ELF-1 (cell line): ENCODE measurements around the gene ASB15.

Source experiments
- DNase-seq: peaks from one replicate; pipeline ENCODE4 v3.0.0-alpha.2; 2016; ENCODE audit warnings: low read depth, low spot score

ASB15 gene

DNA sequence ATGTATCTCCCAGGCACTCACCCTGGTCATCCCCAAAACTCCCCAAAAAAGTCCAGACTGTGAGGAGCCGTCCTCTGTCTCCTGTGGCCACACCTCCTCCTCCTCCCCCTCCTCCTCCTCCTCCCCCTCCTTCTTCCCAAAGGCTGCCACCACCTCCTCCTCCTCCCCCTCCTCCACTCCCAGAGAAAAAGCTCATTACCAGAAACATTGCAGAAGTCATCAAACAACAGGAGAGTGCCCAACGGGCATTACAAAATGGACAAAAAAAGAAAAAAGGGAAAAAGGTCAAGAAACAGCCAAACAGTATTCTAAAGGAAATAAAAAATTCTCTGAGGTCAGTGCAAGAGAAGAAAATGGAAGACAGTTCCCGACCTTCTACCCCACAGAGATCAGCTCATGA lies 61.1 kb downstream of the ASB15 start:
- DNase-seq = no peak

DNA sequence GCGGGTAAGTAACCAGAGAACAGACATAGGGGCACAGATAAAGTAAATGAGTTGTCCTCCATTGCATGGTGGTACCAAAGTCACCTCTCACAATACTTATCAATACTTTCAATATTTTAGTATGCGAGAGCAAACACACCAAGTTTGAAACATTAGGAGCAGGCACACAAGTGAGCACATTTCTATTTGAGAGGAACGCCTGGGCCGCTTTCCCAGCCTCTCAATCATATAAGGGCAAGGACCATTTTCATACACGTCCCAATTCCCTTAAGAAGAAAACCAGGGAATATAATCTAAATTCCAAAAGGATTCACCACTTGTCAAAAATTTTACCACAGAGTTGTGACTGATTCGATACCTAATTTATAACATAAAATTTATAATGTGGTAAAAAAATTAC lies 61.6 kb downstream of the ASB15 start:
- no peak for DNase-seq

DNA sequence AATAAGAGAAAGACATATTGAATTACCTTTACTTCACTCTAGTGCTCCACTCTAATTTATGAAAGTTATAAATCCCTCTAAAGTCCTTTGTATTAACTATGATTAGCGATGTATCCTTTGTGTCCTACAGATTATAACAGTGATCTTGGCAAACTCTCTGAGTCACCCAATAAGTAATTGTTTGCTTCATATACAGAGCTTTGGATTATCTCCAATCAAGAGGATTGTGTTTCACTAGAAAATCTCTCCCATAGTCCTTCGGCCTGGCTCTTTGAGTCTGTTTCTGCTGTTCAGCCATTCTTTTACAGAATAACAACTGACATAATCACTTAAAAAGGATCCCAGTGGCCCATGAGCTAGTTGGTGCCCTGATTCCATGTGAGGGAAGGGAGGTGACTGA lies 63.5 kb downstream of the ASB15 start:
- no peak for DNase-seq

DNA sequence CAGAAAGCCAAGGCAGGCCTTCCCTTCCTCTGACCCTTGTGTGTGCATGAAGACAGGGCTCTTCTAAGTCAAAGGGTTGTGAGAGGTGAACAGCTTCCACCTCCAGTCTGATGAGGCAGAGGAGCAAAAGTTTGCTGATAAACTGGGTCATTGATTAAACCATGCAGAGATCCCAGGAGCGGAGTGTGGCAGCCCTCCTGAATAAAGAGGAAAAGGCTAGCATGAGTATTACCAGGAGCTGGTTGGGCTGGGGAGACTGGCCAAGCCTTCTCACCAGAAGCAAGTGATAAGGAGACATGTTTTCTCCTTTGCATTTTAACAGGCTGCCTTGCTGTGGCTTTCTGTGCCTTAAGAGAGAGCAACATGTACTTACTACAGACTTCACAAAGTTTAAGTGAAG lies 64.3 kb downstream of the ASB15 start:
- DNase-seq = peak; percentile 30

DNA sequence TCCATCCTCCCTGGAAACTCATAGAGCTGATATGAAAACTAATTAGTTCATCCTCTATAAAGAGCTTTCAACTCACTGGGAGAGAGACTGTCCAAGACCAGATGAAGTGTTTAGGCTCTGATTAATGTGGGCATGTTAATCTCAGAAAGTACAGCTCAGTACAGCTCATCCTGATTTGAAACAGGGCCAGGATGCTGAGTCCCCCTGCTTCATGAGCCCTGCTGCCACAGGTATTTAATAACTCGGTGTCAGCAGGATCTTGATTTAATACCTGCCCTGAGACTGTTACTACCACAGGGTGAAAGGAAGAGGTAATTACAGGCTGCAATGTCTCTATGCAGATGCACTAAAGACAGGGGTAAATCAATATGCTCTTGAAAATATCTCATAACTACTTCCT lies 64.9 kb downstream of the ASB15 start:
- no peak for DNase-seq

DNA sequence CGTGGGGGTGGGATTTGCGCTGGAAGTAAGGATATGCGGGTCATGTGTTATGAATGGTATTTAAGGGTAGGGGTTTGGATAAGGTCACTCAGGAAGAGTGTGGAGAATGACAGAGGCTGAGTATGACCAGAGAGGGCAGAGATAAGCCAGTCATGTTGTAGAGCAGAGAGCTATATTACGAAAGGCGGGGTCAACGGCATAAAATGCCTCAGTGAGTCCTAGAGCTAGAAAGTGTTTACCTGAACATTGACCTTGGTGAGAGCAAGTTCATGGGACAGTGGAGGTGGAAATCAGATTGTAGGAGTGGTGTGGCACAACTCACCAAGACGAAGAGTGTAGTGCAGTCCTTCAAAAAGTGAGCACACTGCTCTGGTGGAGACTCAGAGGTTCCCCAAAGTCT lies 67.9 kb downstream of the ASB15 start:
- no peak for DNase-seq

DNA sequence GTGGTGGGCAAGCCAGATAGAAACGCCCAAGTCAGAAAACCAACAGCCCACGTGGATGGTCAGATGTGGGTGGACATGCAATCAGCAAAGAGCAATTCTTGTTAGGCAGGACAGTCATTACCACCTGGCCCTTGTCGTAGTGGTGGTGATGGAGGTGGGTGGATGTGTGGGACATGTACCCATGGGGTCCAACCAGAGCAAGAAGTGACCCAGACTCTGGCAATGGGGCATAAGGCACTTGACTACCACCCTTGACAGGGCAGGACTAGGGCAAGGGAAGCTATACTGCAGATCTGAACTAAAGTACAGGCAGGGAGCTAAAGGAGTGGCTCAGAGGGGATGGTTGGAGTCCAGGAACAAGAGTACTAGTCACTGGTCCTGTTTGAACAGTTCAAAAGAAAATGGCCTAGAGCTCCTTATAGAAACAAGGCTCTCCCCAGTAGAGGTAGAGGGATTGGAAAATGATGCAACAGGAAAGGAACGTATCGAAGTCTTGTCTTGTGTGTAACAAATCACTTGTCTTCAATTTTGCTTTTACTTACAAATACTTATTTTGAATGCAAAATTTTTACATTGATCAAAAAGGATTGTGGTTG lies 71.6 kb downstream of the ASB15 start:
- DNase-seq = no peak

DNA sequence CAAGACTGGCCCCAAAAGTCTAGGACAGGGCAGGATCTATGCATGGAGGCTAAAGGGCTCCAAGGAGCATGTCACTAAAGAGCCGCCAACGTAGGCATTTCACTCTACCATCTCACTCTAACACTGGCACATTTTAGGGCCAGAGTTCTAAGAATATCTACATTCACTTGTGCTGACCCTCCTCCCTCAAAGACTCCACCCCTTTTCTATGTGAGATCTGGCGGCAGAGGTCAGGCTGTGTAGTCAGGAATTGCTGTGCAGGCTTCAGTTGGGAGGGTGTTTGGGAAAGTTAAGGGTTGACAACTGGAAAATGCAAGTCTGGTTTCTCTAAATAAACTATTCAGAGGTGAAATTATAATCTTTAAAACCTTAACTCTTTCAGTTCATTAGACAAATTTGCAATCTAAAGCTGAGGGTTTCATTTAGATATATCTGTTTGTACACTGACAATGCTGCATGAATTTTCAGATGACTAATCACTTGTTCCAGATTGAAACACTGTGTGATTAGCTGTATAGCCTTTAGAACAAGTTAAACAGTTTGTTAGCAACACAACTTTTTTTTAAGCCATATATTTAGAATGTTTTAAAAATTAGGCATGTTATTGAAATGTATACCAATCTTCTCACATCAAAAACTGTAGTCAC lies 72.3 kb downstream of the ASB15 start:
- no peak for DNase-seq

DNA sequence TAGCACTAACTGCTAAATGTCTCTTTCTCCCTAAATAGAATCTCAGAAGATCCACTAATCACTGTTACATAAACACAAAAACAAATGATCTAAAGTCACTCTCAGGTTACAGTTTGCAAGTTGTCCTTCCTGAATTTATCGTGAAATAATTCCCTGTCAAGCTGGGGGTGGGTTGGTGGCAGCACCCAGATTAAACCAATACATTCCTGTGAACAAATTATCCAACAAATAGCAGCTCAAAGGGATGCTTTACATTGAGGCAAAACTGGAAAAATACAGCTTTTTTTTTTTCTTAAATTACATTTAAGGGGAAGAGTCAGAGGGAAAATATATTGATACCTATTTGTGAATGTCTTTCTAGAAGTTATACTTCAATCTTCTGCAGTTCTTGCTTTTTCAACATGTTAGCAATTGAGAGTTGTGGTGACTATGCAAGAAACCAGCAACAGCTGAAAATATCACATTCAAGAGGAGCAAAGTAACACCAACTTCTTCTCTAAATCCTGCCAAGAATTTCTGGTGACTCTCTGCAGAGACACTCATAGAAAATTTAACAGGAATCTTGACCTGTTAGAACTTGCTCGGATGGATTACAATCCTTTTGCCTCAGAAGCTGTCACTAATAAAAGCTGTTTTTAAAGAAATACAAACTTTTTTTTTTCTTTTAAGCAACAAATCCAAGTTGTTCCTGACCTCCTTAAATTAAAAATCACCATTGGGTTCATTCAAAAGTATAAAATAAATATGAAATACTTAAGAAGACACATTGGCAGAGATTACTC lies 73.0 kb downstream of the ASB15 start:
- no peak for DNase-seq

DNA sequence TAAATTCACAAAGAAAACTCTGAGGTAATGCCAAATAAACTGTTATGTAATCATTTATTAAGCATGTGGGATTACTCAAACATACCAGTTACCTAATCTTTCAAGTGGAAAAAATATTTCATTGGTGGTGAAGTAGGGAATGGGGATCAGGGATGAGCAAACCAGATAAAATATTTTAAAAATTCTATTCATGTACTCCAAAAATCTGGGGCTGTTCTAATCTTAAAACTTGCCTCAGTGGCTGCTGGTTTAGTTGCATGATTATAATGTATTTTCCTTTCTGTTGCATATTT lies 73.5 kb downstream of the ASB15 start:
- DNase-seq = no peak

DNA sequence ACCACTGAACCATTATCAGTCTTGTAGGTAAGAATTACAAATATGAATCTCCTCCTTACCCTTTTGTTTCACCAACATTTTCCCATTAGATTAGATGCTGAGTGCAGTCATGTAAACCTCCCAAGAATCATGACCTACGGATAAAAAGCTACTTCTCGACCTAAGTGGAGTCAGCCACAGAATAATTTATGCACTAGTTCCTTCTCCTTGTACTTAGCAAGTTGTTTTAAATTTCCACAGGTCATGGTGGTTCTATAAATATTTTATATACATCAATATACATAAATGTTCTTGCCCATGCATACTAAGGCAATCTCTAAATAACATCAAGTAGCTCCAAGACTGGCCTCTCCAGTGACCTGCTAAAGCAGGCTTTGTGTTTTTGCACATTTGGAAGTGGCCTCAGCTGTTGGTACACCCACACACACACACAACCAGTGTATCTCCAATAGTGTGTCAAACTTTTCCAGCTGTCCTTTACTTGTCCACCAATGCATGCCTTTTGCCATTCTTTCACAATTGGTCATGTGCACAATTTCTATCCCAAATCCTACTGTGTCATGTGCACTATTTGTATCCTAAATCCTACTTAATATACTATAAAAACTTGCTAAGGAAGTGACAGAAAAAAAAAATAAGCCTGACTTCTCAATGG lies 75.6 kb downstream of the ASB15 start:
- no peak for DNase-seq

DNA sequence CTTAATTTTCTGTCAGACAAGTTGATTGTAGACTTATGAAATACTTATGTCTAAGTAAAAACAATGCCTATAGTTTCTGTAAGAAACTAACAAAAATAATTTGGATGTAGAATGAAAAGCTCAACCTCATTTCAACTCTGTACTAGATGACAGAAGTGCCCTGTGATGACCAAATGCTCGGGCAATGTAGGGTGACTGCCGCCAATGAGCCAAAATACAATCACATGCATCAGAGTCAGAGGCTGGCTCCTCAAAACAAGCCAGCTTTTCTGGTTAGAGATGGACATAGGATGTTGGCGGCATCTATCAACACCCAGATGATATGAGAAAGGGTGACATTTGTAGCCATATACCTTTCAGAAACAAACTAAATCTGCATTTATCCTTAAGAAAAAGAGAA lies 78.0 kb downstream of the ASB15 start:
- DNase-seq = no peak

DNA sequence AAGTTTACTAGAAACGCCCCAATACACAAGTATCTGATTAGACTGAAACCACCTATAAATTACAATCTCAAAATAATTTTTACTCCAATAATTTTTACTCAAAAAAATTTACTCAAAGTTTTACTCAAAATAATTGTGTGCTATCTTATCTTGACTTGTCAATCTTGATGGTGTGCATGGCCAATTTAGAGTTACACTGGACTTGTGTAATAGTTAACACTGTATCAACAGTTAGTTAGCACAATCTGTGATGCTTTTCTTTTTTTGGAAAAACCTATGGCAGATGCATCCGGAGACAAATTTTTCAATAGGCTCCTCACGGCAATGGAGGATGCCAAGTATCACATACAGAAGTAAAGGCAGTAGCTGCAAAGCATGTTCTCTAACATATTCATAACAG lies 79.0 kb downstream of the ASB15 start:
- DNase-seq = no peak

DNA sequence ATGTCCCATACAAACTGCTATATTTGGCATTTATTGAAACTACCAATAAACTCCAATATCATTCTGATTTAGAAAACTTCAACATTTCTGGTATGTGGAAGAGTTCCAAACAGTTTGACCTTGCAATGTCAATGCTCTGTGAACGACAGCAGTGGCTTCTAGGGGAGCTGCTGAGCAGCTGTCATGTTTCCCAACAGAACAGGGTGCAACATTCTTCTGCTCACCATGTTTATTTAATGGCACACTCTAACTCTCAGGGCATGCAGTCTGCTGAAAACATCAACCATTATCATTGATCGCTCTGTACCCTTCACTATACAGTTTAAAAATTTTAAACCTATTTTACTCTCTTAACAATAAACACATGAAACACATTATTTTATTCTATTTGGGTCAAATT lies 79.9 kb downstream of the ASB15 start:
- no peak for DNase-seq

DNA sequence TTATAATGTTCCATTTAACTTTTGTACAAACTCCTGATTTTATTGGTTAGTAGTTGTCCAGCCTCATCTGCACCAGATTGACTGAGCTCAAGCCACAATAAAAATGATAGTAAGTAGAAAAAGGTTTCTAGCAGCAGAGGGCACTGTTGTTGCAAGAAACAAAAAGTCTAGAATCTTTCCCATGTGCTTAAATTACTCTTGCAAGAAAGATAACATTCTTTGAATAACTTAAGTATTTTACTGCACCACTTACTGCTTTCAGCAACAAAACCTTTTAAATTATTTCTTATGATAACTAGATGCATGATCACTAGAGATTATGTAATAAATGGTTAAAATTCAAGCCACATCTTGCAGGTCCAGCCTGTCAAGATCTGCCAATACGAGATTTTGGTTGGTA lies 81.1 kb downstream of the ASB15 start:
- peak; percentile 35 for DNase-seq

DNA sequence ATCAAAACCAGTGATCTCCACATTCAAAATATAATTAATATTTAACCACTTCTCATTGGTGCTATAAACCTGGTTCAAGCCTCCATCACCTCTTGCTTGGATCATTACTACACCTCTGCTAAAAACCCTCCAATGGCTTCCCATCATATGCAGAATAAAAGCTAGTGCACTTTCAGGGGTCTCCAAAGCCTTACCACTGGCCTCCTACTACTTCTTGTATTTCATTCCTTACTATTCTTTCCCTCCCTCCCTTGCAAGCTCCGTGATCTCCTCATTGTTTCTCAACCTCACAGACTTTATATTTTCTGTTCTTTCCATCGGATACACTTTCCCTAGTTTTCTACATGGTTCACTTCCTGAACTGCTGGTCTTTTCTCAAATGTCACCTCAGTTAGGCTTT lies 85.5 kb downstream of the ASB15 start:
- DNase-seq = no peak

DNA sequence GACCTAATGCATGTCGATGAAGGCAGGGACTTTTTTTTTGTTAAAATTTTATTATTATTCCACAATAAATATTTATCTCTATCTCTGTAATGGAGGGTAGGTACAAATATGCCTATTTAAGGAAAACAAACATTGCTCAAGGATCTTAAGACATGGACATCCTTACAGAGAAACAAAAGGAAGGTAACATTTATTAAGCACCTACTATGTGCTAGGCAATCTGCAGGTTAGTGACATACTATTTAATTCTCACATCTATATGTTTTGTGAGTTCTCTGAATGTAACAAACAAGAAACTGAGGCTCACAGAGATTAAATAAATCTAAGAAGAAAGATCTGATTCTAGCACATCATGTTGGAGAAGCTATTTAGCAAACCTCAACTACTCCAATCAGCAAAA lies 86.1 kb downstream of the ASB15 start:
- DNase-seq = no peak
